DOHH2 (cell line): Measurements from ENCODE around the gene FBLN2.

Experiments used
- EZH2phosphoT487 ChIP-seq: fragments of 200-600 bp; sonication (generic); IDR thresholded peaks from 2 replicates; pipeline ENCODE4 v1.6.1; 2017; ENCODE audit warnings: borderline replicate concordance, mild to moderate bottlenecking, antibody characterized with exemption, low read length, moderate library complexity, mixed read lengths
- TF ChIP-seq, protein P1 (sequence below): fragments of 200-600 bp; sonication (generic); IDR thresholded peaks from one replicate; pipeline ENCODE4 v1.5.1; 2014; ENCODE audit warnings: antibody characterized with exemption, mild to moderate bottlenecking, low read depth, low read length; ENCODE audit not compliant: poor library complexity, severe bottlenecking

DNA sequence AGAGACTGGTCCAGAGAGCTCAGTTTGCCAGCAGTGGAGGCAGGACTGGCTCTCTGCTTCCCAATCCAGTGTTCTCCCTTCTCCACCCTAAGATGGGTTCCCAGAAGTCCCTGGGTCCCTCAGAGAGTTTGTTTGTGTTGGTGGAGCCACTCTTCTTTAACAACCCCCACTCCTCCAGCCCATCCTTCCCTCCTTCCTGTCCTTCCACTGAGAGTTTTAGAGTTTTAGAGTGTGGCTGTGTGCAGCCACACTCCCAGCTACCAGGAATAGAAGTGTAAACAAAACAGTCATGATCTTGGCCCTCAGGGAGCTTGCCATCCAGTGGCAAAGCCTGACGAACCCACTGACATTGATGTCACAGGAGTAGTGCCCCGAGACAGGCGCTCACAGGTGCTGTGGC is 12.5 kb upstream of the FBLN2 start:
- TF ChIP-seq, protein P1, sequence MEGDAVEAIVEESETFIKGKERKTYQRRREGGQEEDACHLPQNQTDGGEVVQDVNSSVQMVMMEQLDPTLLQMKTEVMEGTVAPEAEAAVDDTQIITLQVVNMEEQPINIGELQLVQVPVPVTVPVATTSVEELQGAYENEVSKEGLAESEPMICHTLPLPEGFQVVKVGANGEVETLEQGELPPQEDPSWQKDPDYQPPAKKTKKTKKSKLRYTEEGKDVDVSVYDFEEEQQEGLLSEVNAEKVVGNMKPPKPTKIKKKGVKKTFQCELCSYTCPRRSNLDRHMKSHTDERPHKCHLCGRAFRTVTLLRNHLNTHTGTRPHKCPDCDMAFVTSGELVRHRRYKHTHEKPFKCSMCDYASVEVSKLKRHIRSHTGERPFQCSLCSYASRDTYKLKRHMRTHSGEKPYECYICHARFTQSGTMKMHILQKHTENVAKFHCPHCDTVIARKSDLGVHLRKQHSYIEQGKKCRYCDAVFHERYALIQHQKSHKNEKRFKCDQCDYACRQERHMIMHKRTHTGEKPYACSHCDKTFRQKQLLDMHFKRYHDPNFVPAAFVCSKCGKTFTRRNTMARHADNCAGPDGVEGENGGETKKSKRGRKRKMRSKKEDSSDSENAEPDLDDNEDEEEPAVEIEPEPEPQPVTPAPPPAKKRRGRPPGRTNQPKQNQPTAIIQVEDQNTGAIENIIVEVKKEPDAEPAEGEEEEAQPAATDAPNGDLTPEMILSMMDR, result no peak
- no peak for TF ChIP-seq EZH2phosphoT487
